CD4-positive, alpha-beta T cell treated with Interleukin-15 for 1 hour (primary cell): ENCODE data around the gene SLC4A1AP.
A peak's percentile ranks its signal among the peaks of the same experiment; 100 is the strongest.

Experiments
- DNase-seq: peaks from one replicate; pipeline ENCODE4 v3.0.0-alpha.2; 2020

The SLC4A1AP gene

GRCh38 chr2:27723372-27724144, 59.9 kb downstream of the SLC4A1AP start:
- DNase-seq: no peak

GRCh38 chr2:27724191-27724590, 60.5 kb downstream of the SLC4A1AP start:
- DNase-seq: no peak

DNA sequence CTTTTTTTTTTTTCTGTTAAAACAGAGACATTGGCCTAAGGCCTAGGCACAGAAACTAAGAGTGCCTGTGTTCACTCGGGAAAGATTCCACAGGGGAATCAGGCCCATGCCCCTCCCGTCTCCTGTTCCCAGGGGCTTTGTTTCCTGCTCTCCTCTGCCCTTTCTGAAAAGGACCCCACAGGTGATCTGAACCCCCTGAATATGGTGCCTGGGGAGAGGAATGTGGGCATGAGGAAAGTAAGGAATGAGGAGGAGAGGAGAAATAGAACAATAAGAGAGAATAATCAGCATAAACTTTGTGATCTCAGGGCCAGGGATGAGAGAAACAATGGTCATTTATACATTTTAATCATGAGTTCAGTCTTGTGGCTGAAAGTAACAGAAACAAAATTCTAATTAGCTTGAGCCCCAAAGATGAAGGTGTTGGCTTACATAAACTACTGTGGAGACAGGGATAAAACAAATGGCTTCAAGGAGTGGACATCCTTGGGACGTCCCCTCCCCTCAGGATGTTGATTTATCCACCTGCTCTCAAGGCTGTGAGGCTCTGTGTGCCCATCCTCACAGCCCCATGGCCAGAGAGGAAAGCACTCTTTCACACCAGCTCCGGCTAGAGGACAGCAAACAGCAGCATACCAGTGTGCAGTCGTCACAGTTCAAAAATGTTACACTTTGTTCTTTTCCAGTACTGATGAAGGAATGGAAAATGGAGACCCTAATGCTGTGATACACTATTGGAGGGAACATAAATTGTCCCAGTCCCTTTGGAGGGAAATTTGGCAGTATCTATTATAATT, 61.4 kb downstream of the SLC4A1AP start:
- DNase-seq: no peak

- DNase-seq: peak; percentile 40
Measured at GRCh38 chr2:27727257-27727656, 63.6 kb downstream of the SLC4A1AP start.

DNA sequence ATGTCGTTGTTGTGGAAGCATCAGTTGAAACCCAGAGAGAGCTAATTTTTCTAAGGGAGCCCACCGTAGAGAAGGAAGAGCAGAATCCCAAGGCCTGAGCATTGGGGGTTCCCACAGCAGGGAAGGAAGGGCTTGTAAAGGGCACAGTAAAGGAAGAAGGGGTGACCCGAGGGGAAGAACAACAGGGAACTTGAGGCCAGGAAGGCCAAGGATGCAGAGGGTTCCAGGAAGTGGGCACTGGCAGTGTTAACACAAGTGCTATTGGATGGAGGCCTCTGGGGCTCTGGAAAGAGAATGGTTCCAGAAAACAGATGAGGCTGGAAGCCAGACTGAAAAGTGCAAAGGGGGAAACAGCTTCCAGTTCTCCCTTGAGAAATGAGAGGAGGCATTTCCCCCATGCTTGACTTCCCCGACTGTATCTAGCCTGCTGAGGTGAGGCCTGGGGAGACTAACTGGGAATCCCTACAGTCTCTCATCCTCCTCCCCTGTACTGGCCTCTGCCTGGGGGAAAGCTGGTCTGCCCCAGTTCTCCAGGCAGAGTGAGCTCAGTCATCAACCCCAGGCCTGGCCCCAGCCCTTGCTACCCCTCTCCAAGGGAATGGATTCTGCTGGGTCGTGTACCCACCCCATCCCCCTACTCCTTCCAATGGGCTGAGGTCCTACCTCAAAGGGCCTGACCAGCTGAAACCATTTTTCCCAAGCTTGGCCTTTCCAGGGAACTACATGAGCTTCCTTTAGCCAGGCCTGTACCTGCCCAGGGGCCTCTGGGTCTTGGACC, 64.6 kb downstream of the SLC4A1AP start:
- DNase-seq: no peak

GRCh38 chr2:27729198-27729597, 65.5 kb downstream of the SLC4A1AP start:
- DNase-seq: no peak

DNA sequence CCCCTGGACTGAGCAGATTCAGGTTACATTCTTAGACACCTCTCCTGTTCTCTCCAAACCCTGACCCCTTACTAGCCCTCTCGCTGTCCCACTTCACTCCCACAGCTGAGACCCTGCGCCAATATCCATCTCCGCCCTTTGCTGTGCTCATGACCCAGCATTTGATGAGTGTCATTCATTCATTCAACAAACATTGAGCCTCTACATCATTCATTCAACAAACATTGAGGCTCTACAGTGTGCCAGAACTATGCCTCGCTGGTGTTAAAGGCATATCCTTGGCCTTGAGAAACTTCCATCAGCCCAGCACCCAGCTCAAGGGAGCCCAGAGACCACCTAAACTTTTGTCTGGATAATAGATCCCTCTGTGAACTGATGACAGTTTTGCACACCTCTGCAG, 65.9 kb downstream of the SLC4A1AP start:
- no peak for DNase-seq

- DNase-seq: no peak
Measured at GRCh38 chr2:27730261-27730662, 66.6 kb downstream of the SLC4A1AP start.

- DNase-seq: no peak
Measured at GRCh38 chr2:27730980-27731691, 67.4 kb downstream of the SLC4A1AP start.

- DNase-seq: no peak
Measured at GRCh38 chr2:27734305-27734704, 70.6 kb downstream of the SLC4A1AP start.

DNA sequence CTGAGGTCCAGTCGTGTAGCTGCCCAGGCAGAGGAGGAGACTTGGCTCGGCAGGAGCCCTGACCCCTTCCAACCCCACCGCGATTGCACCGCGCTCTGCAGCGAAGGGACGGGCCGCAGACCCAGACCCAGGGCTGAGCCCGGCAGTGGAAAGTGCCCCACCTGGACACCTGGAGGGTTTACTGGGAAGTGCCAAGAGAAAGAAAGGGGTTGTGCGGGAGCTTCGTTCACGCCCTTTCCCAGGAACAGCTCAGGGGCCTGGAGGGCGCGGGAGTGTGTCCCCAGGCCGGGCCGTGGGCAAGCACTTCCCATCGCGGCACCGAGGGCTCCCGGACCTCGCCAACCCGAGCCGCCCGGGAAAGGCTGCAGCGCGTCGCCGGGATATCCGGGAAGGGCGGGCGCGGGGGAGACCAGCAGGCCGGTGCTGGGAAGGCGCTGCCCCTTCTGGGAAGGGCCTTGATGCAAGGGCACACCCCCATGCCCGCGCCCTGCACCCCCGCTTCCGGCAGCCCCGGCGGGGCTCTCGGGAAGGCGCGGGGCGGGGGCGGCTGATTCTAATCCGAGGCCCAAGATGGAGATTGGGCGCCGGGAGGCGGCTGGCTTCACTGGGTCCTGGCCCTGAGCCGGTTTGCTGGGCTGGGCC, 71.7 kb downstream of the SLC4A1AP start:
- no peak for DNase-seq

- DNase-seq: no peak
Measured at GRCh38 chr2:27736031-27736889, 72.6 kb downstream of the SLC4A1AP start.

- DNase-seq: no peak
Measured at GRCh38 chr2:27736890-27737204, 73.2 kb downstream of the SLC4A1AP start.

GRCh38 chr2:27737676-27738348, 74.1 kb downstream of the SLC4A1AP start:
- no peak for DNase-seq

DNA sequence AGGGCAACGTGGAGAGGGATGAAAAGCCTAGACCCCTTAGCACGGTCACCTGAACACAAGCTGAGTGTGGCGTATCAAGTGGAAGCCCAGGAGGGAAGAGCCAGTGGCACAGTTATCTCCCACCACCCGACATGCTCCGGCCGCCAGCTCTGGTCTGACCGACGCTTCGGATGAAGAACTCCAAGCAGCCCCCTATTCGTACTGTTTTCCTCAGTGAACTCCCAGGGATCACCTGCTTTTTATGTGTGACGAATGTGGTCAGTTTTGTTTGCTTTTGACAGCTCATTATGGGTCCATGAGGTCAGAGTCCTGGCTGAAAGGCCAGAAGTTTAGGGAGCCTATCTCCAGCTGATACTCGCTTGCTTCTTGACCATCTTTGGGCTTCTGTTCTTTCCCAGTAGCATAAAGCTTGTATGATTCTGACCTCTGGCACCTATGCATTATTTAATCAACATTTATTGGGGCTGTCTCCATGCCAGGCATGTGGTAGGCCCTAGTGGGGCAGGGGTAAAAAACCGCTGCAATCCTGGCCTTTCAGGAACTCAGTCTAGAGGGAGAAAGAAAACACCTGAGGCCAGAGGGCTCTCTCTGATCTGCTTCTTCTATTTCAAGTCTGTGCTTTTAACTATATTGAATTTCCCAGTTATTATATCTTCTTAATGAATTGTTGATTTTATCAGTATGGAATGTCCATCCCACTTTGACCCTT, 74.8 kb downstream of the SLC4A1AP start:
- DNase-seq: no peak

DNA sequence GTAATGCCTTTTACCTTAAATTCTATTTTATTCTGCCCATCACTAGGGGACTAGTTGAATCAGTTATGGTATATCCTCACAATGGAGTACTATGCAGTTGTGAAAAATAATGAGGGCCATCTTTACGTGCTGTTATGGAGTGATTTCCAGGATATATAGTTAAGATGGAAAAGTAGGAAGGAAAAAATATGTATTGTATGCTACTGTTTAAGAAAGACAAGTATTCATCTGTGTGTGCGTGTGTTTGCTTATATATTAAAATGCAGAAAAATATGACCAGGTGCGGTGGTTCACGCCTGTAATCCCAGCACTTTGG, 75.3 kb downstream of the SLC4A1AP start:
- DNase-seq: no peak

GRCh38 chr2:27741673-27742072, 78.0 kb downstream of the SLC4A1AP start:
- DNase-seq: no peak

DNA sequence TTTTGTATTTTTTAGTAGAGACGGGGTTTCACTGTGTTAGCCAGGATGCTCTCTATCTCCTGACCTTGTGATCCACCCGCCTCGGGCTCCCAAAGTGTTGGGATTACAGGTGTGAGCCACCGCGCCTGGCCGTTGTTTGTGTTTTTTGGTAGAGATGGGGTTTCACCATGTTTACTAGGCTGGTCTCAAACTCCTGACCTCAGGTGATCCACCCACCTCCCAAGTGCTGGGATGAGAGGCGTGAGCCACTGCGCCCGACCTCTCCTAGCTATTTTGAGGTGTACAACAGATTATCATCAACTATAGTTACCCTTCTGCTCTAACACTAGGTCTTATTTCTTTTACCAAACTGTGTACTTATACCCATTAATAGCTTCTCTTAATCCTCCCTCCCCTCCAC, 78.9 kb downstream of the SLC4A1AP start:
- no peak for DNase-seq
